ENCODE data around the gene TIMMDC1.

DNA sequence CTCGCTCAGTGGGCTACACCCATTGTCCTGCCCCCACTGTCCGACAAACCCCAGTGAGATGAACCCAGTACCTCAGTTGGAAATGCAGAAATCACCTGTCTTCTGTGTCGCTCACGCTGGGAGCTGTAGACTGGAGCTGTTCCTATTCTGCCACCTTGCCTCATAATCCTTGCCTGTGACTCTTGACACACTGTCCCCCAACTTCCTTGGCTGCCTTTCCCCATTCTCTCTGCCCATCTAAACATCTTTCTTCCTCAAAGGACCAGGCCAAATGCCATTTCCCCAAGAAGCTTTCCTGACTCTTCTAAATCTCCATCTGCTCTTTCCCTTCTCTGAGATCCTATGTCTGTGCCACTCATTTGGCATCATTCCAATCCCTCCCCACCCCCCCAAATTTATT lies 70.8 kb downstream of the TIMMDC1 start:
- no peak for TF ChIP-seq CTCF (IDR thresholded peaks at IDR 0.05)
- TF ChIP-seq POLR2AphosphoS5 (IDR thresholded peaks at IDR 0.05), result no peak
